KBM-7 (cell line): Measurements from ENCODE around the gene C1orf52.

Source experiments
- DNase-seq: peaks from one replicate; pipeline ENCODE4 v3.0.0-alpha.2; 2015
- in situ Hi-C: fragments of 300-500 bp; cut with MboI; formaldehyde crosslinking; loops from 2 replicates; pipeline ENCODE4 v1.14.3; 2020; ENCODE audit warnings: low sequenced_read_pairs, low pct_unique_long_range_greater_than_20kb, mixed read lengths

C1orf52 gene

DNA sequence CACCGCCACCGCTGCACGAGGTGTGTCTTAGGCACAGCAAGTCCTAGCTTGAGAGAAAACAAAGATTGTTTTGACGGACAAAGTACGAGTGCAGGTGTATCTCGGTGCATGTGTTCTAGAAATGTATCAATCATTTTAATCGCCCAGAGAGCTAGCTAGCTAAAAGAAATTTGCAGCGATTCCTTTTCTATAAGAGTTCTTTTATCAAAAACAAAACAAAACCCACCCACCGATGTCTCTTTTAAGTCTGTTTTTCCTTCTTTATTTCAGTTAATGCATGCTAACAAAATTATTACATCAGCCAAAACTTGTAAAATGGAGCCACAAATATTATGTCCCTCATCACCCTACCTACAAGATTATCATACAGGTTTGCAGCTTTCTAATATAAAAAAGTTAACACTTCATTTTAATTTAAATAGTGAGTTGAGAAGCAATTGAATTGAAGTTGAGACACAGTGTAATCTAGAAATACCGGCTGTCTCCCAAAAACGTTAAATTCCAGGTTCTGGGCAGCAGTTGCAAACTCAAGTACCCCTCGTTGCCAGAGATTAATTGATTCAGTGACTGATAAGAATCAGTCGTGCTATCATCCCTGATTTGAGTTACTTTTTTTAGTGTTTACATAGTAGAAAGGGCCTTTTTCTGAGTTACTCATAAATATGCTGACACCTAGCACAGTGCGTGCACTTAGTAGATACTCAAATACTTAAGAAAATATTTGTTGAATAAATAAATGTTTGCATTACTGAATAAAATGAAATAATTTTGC is 57.2 kb downstream of the C1orf52 start:
- DNase-seq, result no peak
- in situ Hi-C loops, result no loop called here

DNA sequence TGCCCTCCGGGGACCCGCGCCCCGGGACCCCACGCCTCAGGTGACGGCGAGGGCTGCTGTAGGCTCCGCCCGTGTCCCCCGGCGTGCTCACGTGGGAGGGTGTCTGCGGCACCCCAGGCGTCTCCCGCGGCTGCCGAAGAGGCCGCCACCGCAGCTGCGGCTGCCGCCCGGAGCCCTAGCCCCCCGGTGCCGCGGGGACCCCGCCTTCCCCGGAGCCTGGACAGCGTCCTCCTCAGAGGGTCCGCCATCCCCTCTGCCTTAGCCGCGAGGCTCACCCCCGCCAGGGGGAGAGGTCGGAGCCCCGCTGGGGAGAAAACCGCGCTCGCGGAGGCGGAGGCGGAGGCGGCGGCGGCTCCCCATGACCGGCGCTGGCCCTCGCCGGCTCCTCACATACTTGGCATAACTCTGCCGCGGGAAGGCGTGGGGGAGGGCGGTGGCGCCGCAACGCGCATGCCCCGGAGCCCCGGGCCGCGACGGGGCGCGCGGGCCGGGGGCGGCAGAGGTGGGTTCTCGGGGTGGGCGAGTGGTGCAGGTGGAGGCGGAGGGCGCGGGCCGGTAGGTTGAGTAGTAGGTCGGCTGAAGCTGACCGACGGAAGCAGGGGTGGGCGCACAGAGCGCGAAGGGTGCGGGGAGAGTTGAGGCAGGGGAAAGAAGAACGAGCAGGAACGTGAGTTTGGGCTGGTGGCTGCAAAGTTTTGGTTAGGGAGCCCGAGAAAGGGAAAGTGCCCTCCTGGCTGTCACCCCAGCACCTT is 57.9 kb downstream of the C1orf52 start:
- in situ Hi-C loops, result no loop called here

DNA sequence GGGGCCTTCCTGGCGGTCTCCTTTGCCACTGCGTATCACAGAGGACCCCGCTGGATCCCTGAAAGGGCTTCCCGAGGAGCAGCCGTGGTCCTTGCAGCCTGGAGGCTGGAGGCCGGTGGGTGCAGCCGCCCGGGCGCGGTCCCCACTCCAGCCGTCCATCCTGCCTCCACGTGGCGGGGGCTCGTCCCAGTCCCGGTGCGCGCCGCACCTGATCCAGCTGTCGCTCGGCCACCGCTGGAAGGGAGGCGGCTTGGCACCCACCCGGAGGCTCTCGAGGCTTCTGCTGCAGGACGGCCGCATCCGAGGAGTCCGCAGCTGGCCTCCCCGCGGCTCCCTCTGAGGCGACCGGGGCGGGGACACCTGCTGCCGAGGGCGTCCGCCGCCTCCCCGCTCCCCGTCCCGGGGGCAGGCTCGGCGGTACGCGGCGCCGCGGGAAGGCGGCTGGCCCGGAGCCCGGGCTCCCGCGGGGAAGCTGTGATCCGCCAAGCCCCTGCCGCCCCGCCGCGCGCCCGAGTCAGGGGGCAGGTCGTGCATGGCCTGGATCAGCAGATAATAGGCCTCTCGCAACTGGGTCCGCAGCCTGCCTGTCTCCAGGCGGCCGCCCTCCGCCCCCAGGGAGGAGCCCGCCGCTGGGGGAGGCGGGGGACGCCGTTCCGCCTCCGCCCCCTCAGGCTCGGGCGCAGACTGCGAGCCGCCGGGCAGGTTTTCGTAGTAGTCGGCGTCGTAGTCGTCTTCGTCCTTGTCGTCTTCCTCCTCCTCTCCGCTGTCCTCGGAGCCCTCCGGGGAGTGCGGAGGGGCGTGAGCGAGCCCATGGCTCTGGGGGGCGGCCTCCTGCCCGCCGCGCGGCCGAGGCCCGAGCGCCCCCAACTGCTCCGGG is 58.8 kb downstream of the C1orf52 start, which contains the start of gene SYDE2:
Gene SYDE2, minus strand, starts transcription at position 554 of the 877 bp plus-strand sequence. Its CDS starts 20 bp downstream, at position 534.
- in situ Hi-C loops, result no loop called here
- DNase-seq, result peak; percentile 91

More for the DNA sequence above, 57.9 kb downstream of the C1orf52 start:
- peak; percentile 72 for DNase-seq
